ENCODE data around the gene TNS3.
A peak's percentile ranks its signal among the peaks of the same experiment; 100 is the strongest.

TNS3 gene

DNA sequence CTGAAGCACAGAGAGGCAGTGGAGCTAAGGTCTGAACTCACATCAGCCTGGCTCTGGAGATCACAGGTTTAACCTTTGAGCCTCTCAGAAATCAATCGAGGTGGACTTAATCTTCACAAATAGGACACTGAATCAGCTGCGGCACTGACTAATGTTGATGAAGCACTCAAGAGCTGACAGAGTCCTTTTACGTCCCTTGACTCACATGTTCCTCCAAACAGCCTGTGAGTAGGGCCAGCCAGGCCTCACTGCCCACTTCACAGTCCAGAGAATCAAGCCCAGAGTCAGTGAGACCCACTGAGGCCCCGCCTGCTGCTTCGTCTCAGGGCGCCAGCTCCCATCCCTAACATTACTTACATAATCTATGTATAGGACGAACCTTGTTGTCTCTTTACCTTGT, 63.1 kb downstream of the TNS3 start:
- peak in 1 of 2 donors; percentile 38 for DNase-seq

DNA sequence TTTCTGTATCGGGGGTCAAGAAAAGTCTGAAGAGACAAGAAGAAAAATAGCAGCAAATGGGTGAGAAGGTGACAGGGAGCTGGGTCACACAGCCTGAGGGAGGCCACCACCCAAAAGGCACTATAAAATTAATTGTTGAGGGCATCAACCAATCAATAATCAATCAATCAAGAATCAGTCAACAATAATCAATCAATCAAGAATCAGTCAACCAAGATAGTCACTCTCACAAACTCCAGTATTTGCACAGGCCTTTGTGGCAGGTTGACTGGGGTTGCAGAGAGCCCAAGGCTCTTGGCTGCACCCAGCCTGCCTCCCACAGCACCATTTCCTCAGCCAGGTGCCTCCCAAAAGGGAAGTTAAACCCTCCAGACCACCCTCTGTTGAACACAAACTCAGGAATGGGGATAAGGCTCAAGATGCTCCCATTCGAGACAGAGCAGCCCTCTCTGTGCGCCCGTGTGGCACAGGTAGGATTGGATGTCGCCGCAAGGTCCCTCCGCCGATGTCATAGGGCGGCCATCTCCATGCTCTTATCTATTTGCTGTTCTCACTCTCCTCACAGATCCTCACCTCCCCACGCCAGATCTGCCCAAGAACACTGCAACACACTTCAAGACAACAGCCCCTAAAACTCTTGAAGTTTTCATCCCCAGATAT, 64.0 kb downstream of the TNS3 start:
- DNase-seq, result no peak

DNA sequence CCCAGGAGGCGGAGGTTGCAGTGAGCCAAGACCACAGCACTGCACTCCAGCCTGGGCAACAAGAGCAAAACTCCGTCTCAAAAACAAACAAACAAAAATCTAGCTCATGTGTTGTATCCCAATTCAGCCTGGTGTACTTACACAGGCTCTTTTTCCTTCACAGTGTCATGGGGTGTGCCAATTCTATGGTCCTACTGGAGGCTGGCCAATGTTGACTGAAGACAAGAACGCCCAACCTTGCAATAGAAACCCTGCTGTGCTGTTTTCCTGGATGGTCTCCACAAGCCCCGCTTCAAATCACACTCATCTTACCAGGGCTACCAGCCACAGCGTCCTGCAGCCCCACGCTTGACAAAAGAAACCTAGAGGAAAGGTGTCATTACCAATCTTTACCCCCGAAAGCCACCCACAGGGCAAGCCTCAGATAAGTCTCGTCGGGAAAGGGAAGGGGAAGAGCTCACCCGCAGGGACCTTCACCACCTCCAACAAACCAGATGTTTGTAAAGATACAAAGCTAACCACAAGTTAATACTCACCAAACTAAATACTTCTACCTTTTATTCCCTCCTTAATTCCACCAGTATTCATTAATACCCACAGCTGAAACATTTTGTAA, 64.8 kb downstream of the TNS3 start:
- DNase-seq, result no peak

DNA sequence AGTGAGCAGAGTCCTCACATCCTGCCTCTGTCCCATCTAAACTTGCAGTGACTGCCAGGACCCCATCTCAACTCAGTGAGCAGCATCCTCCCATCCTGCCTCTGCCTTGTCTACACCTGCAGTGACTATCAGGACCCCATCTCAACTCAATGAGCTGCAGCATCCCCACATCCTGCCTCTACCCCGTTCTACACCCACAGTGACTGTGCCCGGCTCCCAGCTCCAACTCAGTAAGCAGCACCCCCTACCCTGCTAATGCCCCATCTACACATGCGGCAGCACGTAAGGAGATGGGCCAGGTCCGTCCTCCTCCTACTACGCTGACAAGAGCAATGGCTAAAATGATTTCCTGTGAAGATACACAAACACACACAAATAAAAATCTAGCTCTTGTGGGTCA, 65.5 kb downstream of the TNS3 start:
- no peak for DNase-seq

DNA sequence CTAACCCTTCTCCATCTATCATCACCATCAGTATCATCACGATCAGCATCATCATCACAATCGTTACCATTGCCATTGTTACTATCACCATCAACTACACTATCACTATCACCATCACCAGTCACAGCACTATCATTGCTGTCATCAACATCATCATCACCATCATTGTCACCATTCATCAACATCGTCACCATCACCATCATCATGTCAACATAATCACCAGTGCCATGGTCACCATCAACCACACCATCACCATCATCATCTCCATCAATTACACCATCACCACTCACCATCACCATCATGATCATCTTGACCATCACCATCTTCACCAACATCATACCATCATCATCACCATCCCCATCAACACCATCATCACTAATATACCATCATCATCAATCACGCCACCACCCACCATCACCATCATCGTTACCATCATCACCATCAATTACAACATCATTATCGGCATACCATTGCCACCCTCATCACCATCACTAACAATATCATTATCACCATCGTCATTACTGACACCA, 66.5 kb downstream of the TNS3 start:
- no peak for DNase-seq

DNA sequence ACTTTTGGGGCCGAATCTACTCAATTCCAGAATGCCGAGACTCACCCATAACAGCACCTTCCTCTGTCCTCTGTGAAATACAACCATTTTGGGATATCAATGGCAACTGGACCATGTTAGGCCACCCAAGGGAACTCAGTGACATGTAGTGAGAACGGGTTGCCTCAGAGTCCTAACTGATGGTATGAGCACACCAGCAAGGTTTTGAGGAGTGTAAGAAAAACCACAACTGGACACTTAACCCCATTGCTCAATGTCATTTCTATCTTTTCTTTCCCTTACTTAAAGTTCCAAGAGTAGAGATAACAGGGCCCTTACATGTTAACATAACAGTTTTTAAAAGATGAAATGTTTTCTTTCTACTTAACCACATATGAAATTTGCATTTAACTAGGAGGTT, 67.1 kb downstream of the TNS3 start:
- DNase-seq, result no peak

DNA sequence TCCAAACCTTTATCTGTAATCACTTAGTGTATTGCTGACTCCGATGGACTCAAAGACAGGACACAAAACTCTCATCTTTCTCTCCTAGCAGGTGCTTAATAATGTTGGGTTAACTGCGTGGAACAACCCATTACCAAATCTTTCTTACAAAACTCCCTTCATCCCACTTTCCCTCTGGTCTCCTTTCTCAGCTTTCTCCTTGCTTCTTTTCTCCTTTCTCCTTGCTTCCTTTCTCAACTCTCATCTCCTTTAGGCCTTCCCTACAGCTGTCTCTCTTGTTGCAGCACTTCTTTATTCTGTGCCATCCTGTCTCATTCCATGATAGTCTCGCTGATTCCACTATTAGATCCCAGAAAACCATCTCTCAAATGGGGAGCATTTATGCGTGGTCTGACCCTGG, 67.5 kb downstream of the TNS3 start:
- no peak for DNase-seq

DNA sequence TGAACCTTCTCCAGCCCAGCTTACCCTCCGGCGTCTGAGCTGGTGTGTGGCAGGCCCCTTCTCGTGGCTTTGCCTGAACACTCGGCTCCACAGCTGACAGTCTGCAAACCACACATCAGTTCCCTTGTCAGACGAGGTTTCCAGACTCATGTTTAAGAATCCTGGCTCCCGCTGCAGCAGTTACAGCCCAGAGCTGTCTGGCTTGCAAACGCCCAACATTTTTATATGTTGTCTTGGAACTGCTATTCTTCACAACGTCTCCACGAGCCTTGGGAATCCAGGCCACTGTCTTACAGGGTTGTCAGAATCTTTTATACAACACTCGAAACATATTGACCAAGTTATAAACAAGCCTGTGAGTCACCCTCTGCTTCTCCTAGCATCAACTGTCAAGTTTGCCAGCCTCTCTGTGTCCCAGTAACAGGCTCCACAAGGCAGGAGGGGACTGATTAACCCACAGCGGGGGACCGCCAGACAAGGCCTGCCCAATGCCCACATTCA, 68.1 kb downstream of the TNS3 start:
- DNase-seq, result no peak

DNA sequence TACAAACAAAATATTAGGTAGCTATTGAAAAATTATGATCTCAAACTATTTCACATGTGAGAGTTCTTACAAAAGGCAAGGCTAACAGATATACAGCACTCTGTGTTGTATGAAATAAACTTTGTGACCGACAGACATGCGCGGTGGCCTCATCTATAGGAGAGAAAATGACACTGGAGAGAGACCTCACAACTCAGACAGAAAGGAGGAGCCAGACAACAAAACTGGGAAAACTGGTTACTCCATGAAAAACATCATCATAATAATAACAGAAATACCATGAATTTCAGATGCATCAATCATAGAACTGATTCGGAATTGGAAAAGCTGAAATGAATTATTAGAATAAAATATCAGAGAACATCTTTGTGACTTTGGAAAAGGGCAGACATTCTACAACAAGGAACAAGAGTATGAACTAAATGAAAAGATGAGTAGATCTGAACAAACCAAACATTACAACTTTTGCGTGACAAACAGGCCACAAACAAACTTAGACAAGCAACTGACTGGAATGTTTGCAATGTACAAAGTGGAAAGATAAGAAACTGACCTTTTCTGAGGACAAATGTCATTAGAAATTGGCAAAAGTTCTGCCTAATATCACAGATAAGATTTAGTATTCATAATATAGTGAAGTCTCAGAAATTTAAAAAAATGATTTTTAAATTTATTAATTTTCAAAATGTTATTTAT, 69.3 kb downstream of the TNS3 start:
- DNase-seq, result no peak

DNA sequence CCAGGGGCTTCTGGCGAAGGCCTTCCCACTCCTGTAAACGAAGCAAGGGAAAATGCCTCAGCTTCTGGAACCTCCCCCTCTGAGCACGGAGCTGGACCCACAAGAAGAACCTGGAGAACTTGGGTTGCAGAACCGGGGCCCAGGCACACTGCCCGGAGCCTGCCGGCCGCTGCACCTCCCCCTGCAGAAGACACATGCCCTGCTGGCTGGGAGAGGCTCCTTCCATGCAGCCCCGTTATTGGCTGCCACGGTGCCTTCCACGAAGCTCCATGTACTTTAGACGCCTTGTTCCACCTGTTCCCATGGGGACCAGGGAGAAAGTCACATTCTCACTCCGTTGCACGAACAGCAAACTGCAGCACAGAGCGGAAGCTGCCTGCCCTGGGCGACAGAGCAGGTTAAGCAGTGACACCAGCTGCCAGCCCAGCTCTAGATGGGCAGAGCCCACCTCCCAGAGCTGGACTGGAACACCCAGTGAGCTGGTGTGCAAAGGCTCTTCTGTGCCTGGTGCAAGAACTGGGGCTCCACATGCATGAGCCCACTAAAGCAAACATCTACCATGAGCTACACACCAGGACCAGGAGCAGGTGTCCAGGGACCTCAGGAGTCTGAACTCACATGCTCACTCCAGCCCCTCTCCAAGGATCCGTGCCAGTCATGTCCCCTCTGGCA, 70.1 kb downstream of the TNS3 start:
- DNase-seq, result no peak

DNA sequence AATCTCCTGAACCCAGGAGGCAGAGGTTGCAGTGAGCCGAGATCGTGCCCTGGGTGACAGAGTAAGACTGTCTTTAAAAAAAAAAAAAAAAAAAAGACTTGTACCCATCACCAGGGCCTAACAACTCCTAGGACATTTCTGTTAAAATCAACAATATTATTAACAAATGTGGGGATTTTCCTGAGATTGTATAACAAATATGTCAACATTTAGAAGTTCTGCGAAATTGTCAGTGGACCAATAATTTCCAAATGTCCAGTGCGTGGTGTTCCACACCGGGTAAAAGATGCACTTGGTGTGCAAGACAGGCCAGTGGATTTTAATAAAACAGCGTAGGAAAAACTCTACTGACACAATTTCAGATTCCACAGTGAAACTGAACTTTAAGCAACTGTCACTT, 71.1 kb downstream of the TNS3 start:
- DNase-seq, result peak; percentile 54 to 70

DNA sequence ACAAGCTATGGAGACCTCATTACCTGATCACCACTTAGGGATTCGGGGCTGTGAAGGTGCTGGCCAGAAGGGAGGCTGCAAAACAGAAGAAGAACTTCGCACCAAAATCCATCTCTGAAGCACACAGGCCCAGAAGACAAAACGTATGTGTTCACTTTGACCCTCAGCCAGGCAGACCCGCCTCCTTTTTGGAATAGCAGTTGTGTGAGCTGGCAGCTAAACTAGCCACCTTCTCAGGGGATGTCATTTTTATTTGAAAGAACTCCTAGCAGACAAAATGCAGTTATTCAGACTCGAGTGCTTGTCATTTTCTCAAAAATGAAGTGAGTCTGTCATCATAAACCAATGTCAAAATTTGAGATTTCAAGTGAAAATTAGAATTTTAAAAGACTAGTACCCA, 71.7 kb downstream of the TNS3 start:
- DNase-seq, result no peak

DNA sequence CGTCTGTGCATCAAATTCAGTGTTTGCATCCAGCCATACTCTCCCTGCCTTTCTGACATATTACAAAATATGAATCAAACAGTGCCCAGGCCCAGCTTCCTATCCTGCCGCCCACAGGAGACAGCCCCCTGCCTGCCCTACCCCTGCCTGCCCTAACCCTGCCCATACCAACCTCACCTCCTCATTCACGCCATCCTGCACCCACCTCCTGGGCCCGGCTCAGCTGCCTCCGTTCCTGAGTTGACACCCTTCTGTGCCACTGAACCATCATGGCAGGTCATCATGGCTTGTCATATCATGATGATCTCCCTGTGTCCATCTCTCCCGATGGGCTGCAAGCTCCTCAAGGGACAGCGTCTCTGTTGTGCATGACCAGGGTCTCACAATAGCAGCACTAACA, 72.3 kb downstream of the TNS3 start:
- DNase-seq, result no peak

DNA sequence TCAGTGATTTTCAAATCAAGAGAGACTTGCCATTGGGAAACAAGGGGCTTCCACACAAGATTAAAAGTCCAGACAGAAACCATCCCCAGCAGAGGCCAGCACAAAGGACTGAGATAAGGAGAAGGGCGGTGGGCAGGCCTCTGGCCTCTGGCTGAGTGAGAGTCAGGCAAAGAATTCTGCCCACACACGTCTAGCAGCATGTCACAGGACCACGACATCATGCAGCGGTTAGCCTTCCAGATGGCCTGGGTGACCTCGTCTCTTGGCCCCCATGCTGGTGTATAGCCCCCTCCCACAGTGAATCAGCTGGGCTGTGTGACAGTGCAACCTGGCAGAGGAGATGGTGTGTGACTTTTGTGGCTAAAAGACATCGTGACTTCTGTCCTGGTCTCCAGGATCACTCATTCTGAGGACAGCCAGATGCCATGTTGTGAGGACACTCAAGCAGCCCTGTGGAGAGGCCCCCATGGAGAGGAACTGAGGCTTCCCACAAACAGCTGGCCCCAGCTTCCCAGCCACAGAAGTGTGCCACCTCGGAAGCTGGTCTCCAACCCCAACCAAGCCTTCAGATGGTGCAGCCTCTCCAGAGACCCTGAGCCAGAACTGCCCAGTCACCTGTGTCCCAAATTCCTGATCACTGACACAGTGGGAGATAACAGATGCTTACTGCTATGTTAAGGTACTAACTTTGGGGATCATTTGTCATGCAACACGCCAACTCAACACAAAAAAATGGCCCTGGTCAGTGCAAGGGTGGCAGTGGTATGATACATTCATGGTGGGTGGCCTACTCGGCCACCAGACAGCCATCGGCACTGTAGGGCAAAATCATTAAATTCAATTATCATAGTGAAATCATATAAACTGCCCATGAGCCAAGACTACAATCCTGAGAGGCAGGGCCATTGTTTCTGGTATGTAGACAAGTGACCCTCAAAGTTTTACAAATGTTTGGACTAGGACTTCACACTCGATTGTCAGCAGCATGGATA, 73.2 kb downstream of the TNS3 start:
- peak; percentile 45 to 93 for DNase-seq

DNA sequence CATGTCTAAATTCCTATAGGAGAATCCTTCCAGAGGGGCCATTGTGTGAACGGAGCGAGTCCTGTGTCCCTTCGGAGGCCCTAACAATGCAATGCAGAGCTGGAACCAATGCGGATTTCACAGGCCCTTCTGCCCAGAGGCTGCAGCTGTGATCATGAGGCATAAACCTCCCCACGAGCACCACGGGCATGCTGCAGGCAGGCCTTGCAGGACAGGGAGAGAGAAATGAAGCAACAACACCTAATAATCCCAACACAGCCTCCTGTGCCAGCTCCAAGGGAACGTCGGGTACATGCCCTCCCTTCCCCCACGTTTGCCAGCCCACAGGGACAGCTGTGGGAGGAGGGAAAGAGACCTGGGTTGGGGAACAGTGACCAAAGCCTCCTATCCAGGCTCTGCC, 74.4 kb downstream of the TNS3 start:
- no peak for DNase-seq

DNA sequence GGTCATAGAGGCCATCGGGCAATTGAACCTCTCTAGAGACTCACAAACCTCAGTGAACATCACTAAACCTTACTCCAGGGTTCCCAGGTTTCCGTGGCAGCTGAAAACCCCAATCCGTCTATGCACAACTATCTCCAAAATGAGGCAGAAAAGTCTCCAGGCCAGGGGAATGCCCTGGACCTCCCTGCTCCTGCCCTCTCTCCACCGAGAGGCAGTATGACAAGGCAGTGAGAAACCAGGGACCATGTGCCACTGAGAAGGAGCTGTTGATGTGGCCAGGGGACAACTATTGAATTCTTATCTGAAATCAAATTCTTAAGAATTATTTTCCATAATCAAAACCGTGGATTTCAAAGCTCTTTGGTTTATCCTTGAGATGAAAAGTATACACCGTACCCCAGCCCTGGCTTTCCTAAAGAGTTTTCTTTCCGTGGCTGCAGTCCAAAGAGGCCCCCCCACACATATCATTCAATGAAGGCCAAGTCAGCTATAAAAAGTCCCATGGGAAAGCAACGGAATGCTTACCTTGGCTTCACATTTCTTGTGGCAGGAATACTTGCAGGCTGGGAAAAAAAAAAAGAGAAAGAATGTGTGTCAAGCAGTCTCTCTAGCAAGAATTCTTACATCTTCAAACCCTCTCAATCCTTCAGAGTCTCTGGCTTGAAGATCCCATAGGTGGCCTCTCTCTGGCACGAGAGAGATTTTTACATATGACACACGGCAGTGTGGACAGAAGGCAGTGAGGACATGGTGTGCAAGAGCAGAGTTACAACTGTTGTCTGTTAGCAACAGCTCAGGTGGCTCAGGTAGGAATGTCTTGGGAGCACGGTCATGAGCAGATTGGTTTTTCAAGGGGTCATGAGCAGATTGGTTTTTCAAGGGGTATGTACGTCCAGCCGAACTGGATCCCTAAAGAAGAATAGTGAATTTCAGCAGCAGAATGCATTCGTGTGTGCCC, 75.2 kb downstream of the TNS3 start:
- peak in 1 of 2 donors; percentile 34 for DNase-seq

DNA sequence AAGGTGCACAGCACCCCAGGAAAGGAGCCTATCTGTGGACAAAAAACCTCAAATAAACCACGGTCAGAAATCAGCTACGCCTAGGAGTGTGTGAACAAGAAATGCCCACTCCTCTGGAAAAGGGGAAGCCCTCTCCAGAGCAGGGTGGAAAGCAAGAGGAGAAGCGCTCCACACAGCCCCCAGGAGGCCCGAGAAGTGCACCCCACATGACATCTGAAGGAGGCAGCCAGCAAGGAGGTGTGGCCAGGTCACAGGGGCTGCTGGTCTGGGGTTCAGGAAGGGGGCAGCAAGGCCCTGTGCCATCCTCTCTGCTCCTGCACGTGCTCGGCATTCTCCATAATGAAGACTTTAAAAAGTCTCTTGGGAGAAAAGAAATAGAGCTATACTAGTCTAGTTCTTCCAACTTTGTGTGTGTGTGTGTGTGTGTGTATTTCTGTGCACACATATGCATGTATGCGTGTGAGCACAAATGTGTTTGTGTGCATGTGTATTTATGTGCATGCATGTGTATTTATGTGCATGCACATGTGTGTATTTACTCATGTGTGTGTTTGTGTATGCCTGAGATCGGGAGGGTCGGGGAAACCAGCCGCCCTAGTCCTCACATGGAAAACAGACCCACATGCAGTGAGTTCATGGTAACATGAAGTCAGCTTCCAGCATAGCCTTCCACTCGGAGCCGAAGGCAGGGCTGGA, 76.5 kb downstream of the TNS3 start:
- DNase-seq, result peak; percentile 38 to 73

DNA sequence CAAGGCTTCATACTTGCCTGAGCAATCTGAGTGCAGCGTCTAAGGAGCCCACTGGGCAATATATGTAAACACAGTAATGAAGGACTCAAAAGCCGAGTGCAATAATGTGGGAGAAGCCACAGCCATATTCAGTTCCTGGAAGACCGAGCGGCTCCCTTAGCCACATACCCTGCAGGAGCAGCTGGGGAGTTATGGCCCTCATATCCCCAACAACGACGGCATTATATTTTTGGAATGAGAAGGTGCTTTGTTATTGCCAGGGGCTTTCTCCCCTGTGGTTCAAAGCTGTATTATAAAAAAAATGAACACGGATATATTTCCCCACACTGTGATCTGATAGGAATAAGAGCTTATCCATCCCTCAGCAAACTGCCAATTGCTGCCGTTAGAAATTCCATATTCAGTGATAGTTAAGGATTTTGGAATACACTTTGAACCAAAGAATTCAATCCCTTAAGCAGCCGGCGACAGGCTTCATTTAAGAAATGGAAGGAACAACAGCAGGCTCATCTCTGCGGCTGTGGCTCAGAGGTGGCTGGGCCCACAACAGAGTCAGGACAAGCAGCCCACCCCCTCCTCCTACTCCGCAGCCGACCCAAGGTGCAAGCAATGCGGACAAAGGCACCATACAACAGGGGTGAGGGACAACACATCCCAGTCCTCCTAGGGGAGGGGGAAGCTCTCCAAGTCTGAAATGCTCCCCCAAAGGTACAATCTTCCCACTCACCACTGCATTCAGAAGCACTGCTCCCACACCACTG, 77.2 kb downstream of the TNS3 start:
- no peak for DNase-seq

DNA sequence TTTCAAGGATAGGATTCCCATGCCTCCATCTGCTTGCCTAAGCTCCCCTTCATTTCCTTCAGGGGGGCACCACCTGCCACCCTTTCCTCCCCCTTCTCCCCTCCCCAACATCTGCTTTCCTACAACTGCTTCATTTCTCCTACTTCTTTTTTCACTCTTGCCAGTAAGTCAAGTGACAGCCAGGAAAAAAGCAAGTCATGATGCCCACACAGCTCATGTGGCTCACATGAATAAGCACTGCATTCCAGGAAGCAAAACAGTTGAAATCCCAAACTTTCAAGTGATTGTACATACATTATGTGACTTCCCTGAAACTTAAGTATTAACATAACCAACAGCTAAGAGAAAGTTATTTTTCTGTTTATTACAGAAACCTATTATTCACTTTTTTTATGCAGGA, 78.6 kb downstream of the TNS3 start:
- peak; percentile 77 to 93 for DNase-seq

All from inflammatory macrophage treated with lipopolysaccharide for 1 hour (primary cell).